GM12878 (cell line): ENCODE measurements around the gene STAB2.

Experiments
- ATF2 ChIP-seq: IDR thresholded peaks from 2 replicates; pipeline ENCODE4 v1.6.1; 2012; ENCODE audit warnings: low read length, inconsistent platforms
- CREB1 ChIP-seq: IDR thresholded peaks from 2 replicates; pipeline ENCODE4 v1.6.1; 2012; ENCODE audit warnings: low read depth, mild to moderate bottlenecking, inconsistent platforms
- CTCF ChIP-seq, 3 experiments: IDR thresholded peaks in 2 of 3; conservative IDR thresholded peaks in 1 of 3; 2 replicates each; pipeline ENCODE4 v1.5.1; 2011; ENCODE audit warnings: low read depth in 3 of 3, low read length in 3 of 3, mild to moderate bottlenecking in 3 of 3, control low read depth in 2 of 3, moderate library complexity in 2 of 3, inconsistent platforms in 1 of 3, mixed read lengths in 1 of 3; ENCODE audit not compliant: control insufficient read depth in 2 of 3, insufficient read depth in 1 of 3; ENCODE audit errors: extremely low read depth in 1 of 3
- EP300 ChIP-seq, 2 experiments: fragments of 150-350 bp in 1 of 2; IDR thresholded peaks; 2 replicates each; pipeline ENCODE4 v1.6.1; 2011 to 2012; ENCODE audit warnings: low read depth in 2 of 2, low read length in 2 of 2, borderline replicate concordance in 1 of 2, improper control_type of control experiment in 1 of 2, inconsistent platforms in 1 of 2; ENCODE audit not compliant: control insufficient read depth in 1 of 2
- KDM1A ChIP-seq: fragments of 200-600 bp; sonication (generic); IDR thresholded peaks from 2 replicates; pipeline ENCODE4 v1.6.1; 2016; ENCODE audit warnings: borderline replicate concordance
- POLR2AphosphoS5 ChIP-seq: IDR thresholded peaks from 2 replicates; pipeline ENCODE4 v1.6.1; 2011; ENCODE audit warnings: mild to moderate bottlenecking, low read length, inconsistent platforms
- RELA ChIP-seq: fragments of 450-650 bp; IDR thresholded peaks from 2 replicates; pipeline ENCODE4 v1.8.0; 2014; ENCODE audit warnings: borderline replicate concordance; ENCODE audit not compliant: partially characterized antibody
- RFX5 ChIP-seq: IDR thresholded peaks from 2 replicates; pipeline ENCODE4 v1.6.1; 2011; ENCODE audit warnings: low read depth, low read length, improper control_type of control experiment
- USF2 ChIP-seq: IDR thresholded peaks from 2 replicates; pipeline ENCODE4 v1.6.1; 2011; ENCODE audit warnings: low read depth, low read length, improper control_type of control experiment, borderline replicate concordance
- TF ChIP-seq, protein P1 (sequence below): IDR thresholded peaks from 2 replicates; pipeline ENCODE4 v1.6.1; 2012; ENCODE audit warnings: low read depth, low read length, improper control_type of control experiment

GRCh38 chr12:103745962-103746361 lies 158.9 kb downstream of the STAB2 start:
- TF ChIP-seq RELA (no peak), ATF2 (no peak), USF2 (no peak), POLR2AphosphoS5 (no peak), KDM1A (no peak), CTCF (IDR thresholded peaks at IDR 0.05 in 2 of 3, conservative IDR thresholded peaks at IDR 0.05 in 1 of 3; ENCODE audit: control insufficient read depth in 2 of 3, extremely low read depth in 1 of 3, insufficient read depth in 1 of 3, low read depth in 3 of 3, low read length in 3 of 3) (no peak), EP300 (IDR thresholded peaks at IDR 0.05; ENCODE audit: borderline replicate concordance in 1 of 2, control insufficient read depth in 1 of 2, low read depth in 2 of 2, low read length in 2 of 2) (no peak), CREB1 (no peak), RFX5 (no peak)
- TF ChIP-seq, protein P1, sequence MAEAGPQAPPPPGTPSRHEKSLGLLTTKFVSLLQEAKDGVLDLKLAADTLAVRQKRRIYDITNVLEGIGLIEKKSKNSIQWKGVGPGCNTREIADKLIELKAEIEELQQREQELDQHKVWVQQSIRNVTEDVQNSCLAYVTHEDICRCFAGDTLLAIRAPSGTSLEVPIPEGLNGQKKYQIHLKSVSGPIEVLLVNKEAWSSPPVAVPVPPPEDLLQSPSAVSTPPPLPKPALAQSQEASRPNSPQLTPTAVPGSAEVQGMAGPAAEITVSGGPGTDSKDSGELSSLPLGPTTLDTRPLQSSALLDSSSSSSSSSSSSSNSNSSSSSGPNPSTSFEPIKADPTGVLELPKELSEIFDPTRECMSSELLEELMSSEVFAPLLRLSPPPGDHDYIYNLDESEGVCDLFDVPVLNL, result no peak
